ENCODE measurements around the gene ARRDC4.

Gene ARRDC4

DNA sequence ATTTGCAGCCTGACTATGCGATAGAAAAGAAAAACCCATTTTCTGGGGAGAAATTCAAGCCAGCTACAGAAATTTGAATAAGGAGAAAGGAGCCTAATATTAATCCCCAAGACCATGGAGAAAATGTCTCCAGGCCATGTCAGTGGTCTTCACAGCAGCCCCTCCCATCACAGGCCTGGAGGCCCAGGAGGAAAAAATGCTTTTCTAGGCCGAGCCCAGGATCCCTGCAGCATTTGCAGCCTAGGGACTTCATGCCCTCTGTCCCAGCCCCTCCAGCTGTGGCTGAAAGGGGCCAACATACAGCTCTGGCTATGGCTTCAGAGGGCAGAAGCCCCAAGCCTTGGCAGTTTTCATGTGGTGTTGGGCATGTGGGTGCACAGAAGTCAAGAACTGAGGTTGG is 26.3 kb downstream of the ARRDC4 start:
- H3K4me1 ChIP-seq (ENCODE audit: insufficient read depth, low read length): no peaks in the 10 kb centered on the region
- no peaks in the 10 kb centered on the region for H3K27me3 ChIP-seq (ENCODE audit: insufficient read depth, low read length)
- no peak overlapping the region for H3K9ac ChIP-seq (ENCODE audit: low read depth, low read length)
- no peak overlapping the region for H3K27ac ChIP-seq (ENCODE audit: low read length)
- peaks cover 24% of the 10 kb centered on the region for H3K9me3 ChIP-seq (ENCODE audit: insufficient read depth, low read depth, low read length)
- H3K36me3 ChIP-seq (ENCODE audit: insufficient read depth, low read depth, low read length): no peaks in the 10 kb centered on the region
- H3K4me3 ChIP-seq (ENCODE audit: low read length): no peak overlapping the region

GRCh38 chr15:97989299-97989698 is 28.8 kb downstream of the ARRDC4 start:
- H3K9ac ChIP-seq (ENCODE audit: low read depth, low read length): no peak overlapping the region
- no peaks in the 10 kb centered on the region for H3K4me1 ChIP-seq (ENCODE audit: insufficient read depth, low read length)
- H3K27me3 ChIP-seq (ENCODE audit: insufficient read depth, low read length): no peaks in the 10 kb centered on the region
- H3K9me3 ChIP-seq (ENCODE audit: insufficient read depth, low read depth, low read length): peaks cover 24% of the 10 kb centered on the region
- H3K36me3 ChIP-seq (ENCODE audit: insufficient read depth, low read depth, low read length): no peaks in the 10 kb centered on the region
- no peak overlapping the region for H3K27ac ChIP-seq (ENCODE audit: low read length)
- H3K4me3 ChIP-seq (ENCODE audit: low read length): no peak overlapping the region

GRCh38 chr15:97991972-97992541 is 31.6 kb downstream of the ARRDC4 start:
- H3K4me1 ChIP-seq (ENCODE audit: insufficient read depth, low read length): no peaks in the 10 kb centered on the region
- no peaks in the 10 kb centered on the region for H3K27me3 ChIP-seq (ENCODE audit: insufficient read depth, low read length)
- H3K27ac ChIP-seq (ENCODE audit: low read length): no peak overlapping the region
- H3K9me3 ChIP-seq (ENCODE audit: insufficient read depth, low read depth, low read length): peaks cover 11% of the 10 kb centered on the region
- H3K9ac ChIP-seq (ENCODE audit: low read depth, low read length): no peak overlapping the region
- H3K36me3 ChIP-seq (ENCODE audit: insufficient read depth, low read depth, low read length): no peaks in the 10 kb centered on the region
- H3K4me3 ChIP-seq (ENCODE audit: low read length): no peak overlapping the region

GRCh38 chr15:97992823-97993222 is 32.3 kb downstream of the ARRDC4 start:
- H3K4me1 ChIP-seq (ENCODE audit: insufficient read depth, low read length): no peaks in the 10 kb centered on the region
- no peaks in the 10 kb centered on the region for H3K27me3 ChIP-seq (ENCODE audit: insufficient read depth, low read length)
- no peaks in the 10 kb centered on the region for H3K36me3 ChIP-seq (ENCODE audit: insufficient read depth, low read depth, low read length)
- no peak overlapping the region for H3K27ac ChIP-seq (ENCODE audit: low read length)
- H3K9me3 ChIP-seq (ENCODE audit: insufficient read depth, low read depth, low read length): peaks cover 4% of the 10 kb centered on the region; the same call in 1 of the 2 replicates
- H3K4me3 ChIP-seq (ENCODE audit: low read length): no peak overlapping the region
- H3K9ac ChIP-seq (ENCODE audit: low read depth, low read length): no peak overlapping the region

DNA sequence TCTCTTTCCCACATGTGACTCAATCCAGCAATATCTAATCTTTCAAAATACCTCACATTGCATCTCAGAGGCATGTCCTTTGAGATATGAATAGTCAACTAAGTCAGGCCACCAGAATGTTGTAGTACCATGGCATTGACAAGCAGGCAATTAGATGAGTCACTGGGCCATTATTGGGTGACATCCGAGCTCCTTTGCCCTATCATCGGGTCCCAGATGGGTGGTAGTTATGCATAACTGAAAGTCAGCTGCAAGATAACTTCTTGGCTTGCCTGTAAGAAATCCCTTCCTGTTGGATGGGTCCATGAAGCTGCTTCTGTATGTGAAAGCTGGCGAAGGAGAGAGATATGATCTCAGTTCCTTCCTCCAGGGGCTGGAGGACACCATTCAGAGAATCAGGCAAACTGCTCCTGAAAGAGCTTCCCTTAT is 32.8 kb downstream of the ARRDC4 start:
- Histone ChIP-seq H3K27me3 (ENCODE audit: insufficient read depth, low read length) (no peaks in the 10 kb centered on the region), H3K36me3 (ENCODE audit: insufficient read depth, low read depth, low read length) (no peaks in the 10 kb centered on the region), H3K4me1 (ENCODE audit: insufficient read depth, low read length) (no peaks in the 10 kb centered on the region), H3K27ac (ENCODE audit: low read length) (no peak overlapping the region), H3K9ac (ENCODE audit: low read depth, low read length) (no peak overlapping the region), H3K9me3 (ENCODE audit: insufficient read depth, low read depth, low read length) (no peaks in the 10 kb centered on the region), H3K4me3 (ENCODE audit: low read length) (no peak overlapping the region)

DNA sequence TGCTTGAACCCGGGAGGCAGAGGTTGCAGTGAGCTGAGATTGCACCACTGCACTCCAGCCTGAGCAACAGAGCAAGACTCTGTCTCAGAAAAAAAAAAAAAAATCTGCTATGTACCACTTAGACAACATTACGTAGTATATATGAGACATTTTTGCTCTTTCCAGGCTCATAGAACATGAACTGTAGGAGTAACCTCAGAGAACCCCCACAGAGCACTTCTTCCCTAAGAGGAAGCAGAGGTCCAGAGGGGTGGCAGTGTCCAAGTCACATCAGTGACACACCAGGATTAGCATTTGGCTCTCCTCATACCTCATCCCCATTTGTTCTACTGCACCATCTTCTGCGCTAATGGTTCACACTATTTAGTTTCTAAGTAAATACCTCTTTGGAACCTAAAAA is 33.7 kb downstream of the ARRDC4 start:
- Histone ChIP-seq H3K9me3 (ENCODE audit: insufficient read depth, low read depth, low read length) (no peaks in the 10 kb centered on the region), H3K9ac (ENCODE audit: low read depth, low read length) (no peak overlapping the region), H3K27me3 (ENCODE audit: insufficient read depth, low read length) (no peaks in the 10 kb centered on the region), H3K4me3 (ENCODE audit: low read length) (no peak overlapping the region), H3K36me3 (ENCODE audit: insufficient read depth, low read depth, low read length) (no peaks in the 10 kb centered on the region), H3K27ac (ENCODE audit: low read length) (no peak overlapping the region), H3K4me1 (ENCODE audit: insufficient read depth, low read length) (no peaks in the 10 kb centered on the region)

- H3K27ac ChIP-seq (ENCODE audit: low read length): no peak overlapping the region
- H3K4me3 ChIP-seq (ENCODE audit: low read length): no peak overlapping the region
- H3K36me3 ChIP-seq (ENCODE audit: insufficient read depth, low read depth, low read length): no peaks in the 10 kb centered on the region
- H3K4me1 ChIP-seq (ENCODE audit: insufficient read depth, low read length): no peaks in the 10 kb centered on the region
- no peaks in the 10 kb centered on the region for H3K27me3 ChIP-seq (ENCODE audit: insufficient read depth, low read length)
- H3K9me3 ChIP-seq (ENCODE audit: insufficient read depth, low read depth, low read length): no peaks in the 10 kb centered on the region
- no peak overlapping the region for H3K9ac ChIP-seq (ENCODE audit: low read depth, low read length)
These were observed 34.7 kb downstream of the ARRDC4 start for GRCh38 chr15:97995192-97995591.

DNA sequence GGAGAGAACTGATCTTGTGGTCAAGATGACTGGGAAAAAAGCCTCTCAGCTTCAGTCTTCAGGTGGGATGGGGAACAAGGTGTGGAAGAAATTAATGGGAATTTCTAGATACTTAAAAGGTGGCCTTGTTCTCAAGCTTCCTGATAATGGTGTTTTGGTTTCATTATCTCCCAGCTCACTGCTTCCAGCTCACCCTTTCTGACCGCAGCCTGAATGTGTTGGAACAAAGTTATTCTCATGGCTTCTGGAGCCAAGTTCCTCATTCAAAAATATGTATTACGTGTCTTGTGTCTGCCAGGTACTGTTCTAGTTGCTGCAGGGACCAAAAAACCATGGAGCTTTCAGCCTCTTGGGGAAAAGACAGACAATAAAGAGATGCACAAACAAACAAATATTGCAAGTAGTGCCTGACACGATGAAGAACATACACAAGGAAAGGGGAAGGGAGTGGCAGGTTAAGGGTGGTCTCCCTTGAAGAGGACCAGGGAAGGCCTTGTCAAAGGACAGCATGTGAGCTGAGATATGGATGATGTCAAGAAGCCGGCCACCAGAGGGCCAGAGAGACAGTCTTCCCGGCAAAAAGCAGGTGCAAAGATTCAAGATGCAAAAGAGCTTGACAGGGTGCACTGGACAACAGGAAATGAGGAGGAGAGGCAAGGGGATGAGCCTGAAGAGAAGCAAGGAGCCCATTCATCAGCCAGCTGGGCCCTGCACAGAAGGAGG is 35.5 kb downstream of the ARRDC4 start:
- Histone ChIP-seq H3K9me3 (ENCODE audit: insufficient read depth, low read depth, low read length) (no peaks in the 10 kb centered on the region), H3K4me1 (ENCODE audit: insufficient read depth, low read length) (no peaks in the 10 kb centered on the region), H3K27me3 (ENCODE audit: insufficient read depth, low read length) (no peaks in the 10 kb centered on the region), H3K27ac (ENCODE audit: low read length) (no peak overlapping the region), H3K9ac (ENCODE audit: low read depth, low read length) (no peak overlapping the region), H3K36me3 (ENCODE audit: insufficient read depth, low read depth, low read length) (no peaks in the 10 kb centered on the region), H3K4me3 (ENCODE audit: low read length) (no peak overlapping the region)

DNA sequence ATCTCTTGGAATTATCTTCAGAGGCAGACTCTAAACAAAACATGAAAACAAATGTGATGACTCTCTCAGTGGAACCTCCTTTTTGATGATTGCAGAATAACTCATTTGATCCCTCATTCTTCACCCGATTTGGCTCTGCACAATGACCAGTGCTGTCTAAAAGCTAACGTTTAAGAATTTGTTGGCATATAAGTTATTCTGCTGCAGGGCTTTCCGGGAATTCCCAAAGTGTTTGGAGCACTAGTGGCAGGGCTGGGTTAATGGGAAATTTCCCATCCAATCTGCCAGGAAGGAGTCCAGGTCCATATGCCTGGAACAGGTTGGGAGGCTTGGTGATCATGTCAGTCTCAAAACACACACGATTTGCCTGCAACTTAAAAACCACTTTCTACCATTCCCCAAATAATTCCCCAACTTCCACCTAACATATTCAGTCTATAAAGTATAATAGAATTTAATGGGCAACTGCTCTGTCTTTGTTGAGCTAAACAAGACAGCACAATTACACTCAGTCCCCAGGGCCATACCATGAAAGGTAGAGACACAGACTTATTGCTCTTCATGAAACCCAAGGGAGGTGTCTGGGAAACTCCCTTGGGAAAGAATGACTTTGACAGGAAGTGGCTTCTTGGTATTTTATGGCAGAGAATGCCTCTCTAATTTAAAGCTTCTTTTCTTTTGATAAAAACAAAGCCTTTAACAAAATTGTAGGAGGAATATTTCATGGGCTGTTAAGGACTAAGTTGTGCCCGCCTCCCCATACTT is 38.0 kb downstream of the ARRDC4 start:
- H3K27me3 ChIP-seq (ENCODE audit: insufficient read depth, low read length): no peaks in the 10 kb centered on the region
- H3K4me3 ChIP-seq (ENCODE audit: low read length): no peak overlapping the region
- no peaks in the 10 kb centered on the region for H3K36me3 ChIP-seq (ENCODE audit: insufficient read depth, low read depth, low read length)
- H3K27ac ChIP-seq (ENCODE audit: low read length): no peak overlapping the region
- no peaks in the 10 kb centered on the region for H3K9me3 ChIP-seq (ENCODE audit: insufficient read depth, low read depth, low read length)
- H3K9ac ChIP-seq (ENCODE audit: low read depth, low read length): no peak overlapping the region
- H3K4me1 ChIP-seq (ENCODE audit: insufficient read depth, low read length): no peaks in the 10 kb centered on the region

- no peak overlapping the region for H3K9ac ChIP-seq (ENCODE audit: low read depth, low read length)
- no peaks in the 10 kb centered on the region for H3K27me3 ChIP-seq (ENCODE audit: insufficient read depth, low read length)
- H3K9me3 ChIP-seq (ENCODE audit: insufficient read depth, low read depth, low read length): no peaks in the 10 kb centered on the region
- no peaks in the 10 kb centered on the region for H3K36me3 ChIP-seq (ENCODE audit: insufficient read depth, low read depth, low read length)
- H3K4me3 ChIP-seq (ENCODE audit: low read length): no peak overlapping the region
- H3K4me1 ChIP-seq (ENCODE audit: insufficient read depth, low read length): peaks cover 7% of the 10 kb centered on the region; the same call in 1 of the 2 replicates
- H3K27ac ChIP-seq (ENCODE audit: low read length): no peak overlapping the region
These were observed 40.0 kb downstream of the ARRDC4 start for GRCh38 chr15:98000249-98001203.

GRCh38 chr15:98001663-98002194 is 41.2 kb downstream of the ARRDC4 start:
- H3K36me3 ChIP-seq (ENCODE audit: insufficient read depth, low read depth, low read length): no peaks in the 10 kb centered on the region
- H3K9ac ChIP-seq (ENCODE audit: low read depth, low read length): no peak overlapping the region
- no peak overlapping the region for H3K27ac ChIP-seq (ENCODE audit: low read length)
- no peaks in the 10 kb centered on the region for H3K27me3 ChIP-seq (ENCODE audit: insufficient read depth, low read length)
- peaks cover 7% of the 10 kb centered on the region; the same call in 1 of the 2 replicates for H3K4me1 ChIP-seq (ENCODE audit: insufficient read depth, low read length)
- no peak overlapping the region for H3K4me3 ChIP-seq (ENCODE audit: low read length)
- no peaks in the 10 kb centered on the region for H3K9me3 ChIP-seq (ENCODE audit: insufficient read depth, low read depth, low read length)

All from iPS-20b (cell line).